MM.1S (cell line): ENCODE data around the gene CRYM.

Experiments used
- EZH2phosphoT487 ChIP-seq: fragments of 300-600 bp; sonication (generic); IDR thresholded peaks from 2 replicates; pipeline ENCODE4 v1.6.1; 2018; ENCODE audit warnings: antibody characterized with exemption, low read length
- TF ChIP-seq, protein P1 (sequence below): fragments of 300-600 bp; sonication (generic); IDR thresholded peaks from 2 replicates; pipeline ENCODE4 v1.5.1; 2016; ENCODE audit warnings: antibody characterized with exemption, low read length, mixed read lengths

- TF ChIP-seq, protein P1, sequence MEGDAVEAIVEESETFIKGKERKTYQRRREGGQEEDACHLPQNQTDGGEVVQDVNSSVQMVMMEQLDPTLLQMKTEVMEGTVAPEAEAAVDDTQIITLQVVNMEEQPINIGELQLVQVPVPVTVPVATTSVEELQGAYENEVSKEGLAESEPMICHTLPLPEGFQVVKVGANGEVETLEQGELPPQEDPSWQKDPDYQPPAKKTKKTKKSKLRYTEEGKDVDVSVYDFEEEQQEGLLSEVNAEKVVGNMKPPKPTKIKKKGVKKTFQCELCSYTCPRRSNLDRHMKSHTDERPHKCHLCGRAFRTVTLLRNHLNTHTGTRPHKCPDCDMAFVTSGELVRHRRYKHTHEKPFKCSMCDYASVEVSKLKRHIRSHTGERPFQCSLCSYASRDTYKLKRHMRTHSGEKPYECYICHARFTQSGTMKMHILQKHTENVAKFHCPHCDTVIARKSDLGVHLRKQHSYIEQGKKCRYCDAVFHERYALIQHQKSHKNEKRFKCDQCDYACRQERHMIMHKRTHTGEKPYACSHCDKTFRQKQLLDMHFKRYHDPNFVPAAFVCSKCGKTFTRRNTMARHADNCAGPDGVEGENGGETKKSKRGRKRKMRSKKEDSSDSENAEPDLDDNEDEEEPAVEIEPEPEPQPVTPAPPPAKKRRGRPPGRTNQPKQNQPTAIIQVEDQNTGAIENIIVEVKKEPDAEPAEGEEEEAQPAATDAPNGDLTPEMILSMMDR: no peak
- no peak for TF ChIP-seq EZH2phosphoT487
Measured at GRCh38 chr16:21279501-21279900, 1.4 kb upstream of the CRYM start.
